GM12878 (cell line): ENCODE results near the gene GLYAT. TPM values are rescaled to one million over a fixed set of nuclear protein-coding genes. Genes with fewer than 3 reads are reported as not detected.

Experiments
- ATAC-seq: fragments of 200-7000 bp; cut with Tn5 transposase; 3 replicates; pipeline ENCODE4 v1.9.1; 2020; ENCODE audit warnings: mild to moderate bottlenecking, moderate library complexity
- BruUV-seq: library from RNA; stranded (reverse); fragments of 400-500 nt; replicated peaks from 2 replicates; lab custom pipeline; 2021; lab: Mats Ljungman, UMichigan
- CTCF ChIA-PET: fragments of 300-600 bp; sonication (Branson Sonifier 250); formaldehyde crosslinking; extraction: SDS; loops from one replicate; lab custom pipeline; 2021; ENCODE audit warnings: inconsistent platforms; lab: Yijun Ruan, JAX
- POLR2A ChIA-PET: fragments of 350-600 bp; formaldehyde crosslinking; extraction: SDS; loops from one replicate; lab custom pipeline; 2021; ENCODE audit warnings: inconsistent platforms; lab: Charles Lee
- RAD21 ChIA-PET: fragments of 300-600 bp; sonication (Branson Sonifier 250); formaldehyde crosslinking; loops from one replicate; lab custom pipeline; 2023; ENCODE audit warnings: antibody characterized with exemption; ENCODE audit not compliant: unreplicated experiment; lab: Charles Lee
- SMC1A ChIA-PET: fragments of 300-600 bp; sonication (Branson Sonifier 250); formaldehyde crosslinking; loops from one replicate; lab custom pipeline; 2023; ENCODE audit not compliant: unreplicated experiment, uncharacterized antibody; lab: Charles Lee
- DNase-seq: peaks from one replicate; pipeline ENCODE4 v3.0.0-alpha.2; 2011; ENCODE audit warnings: low read depth, low spot score
- FAIRE-seq: peaks from 3 replicates; lab custom pipeline; 2011; peaks lifted over from hg19 to GRCh38; lab: Jason Lieb, UNC
- H2AFZ ChIP-seq: 2 replicates; pipeline ENCODE4 v1.6.0; 2011; ENCODE audit warnings: low read depth, low read length, control low read depth; ENCODE audit not compliant: control insufficient read depth
- H3K27ac ChIP-seq: 2 replicates; pipeline ENCODE4 v1.5.1; 2011; ENCODE audit warnings: control low read depth; ENCODE audit not compliant: control insufficient read depth, insufficient read depth
- H3K27me3 ChIP-seq, 2 experiments: replicated peaks in 1 of 2; 2 replicates each; pipeline versions ENCODE4 v1.6.0 to v1.6.1; 2011; ENCODE audit warnings: low read length in 1 of 2; ENCODE audit not compliant: control insufficient read depth in 2 of 2, insufficient read depth in 2 of 2
- H3K36me3 ChIP-seq, 2 experiments: 2 replicates each; pipeline ENCODE4 v1.5.1; 2011; ENCODE audit warnings: low read length in 1 of 2; ENCODE audit not compliant: control insufficient read depth in 2 of 2, insufficient read depth in 2 of 2
- H3K4me1 ChIP-seq: 2 replicates; pipeline ENCODE4 v1.6.1; 2011; ENCODE audit warnings: mild to moderate bottlenecking, low read length, moderate library complexity, mixed read lengths; ENCODE audit not compliant: control insufficient read depth, insufficient read depth
- H3K4me2 ChIP-seq: 2 replicates; pipeline ENCODE4 v1.6.0; 2011; ENCODE audit warnings: control low read depth; ENCODE audit not compliant: control insufficient read depth, insufficient read depth
- H3K4me3 ChIP-seq: fragments of 200-600 bp; sonication (generic); 2 replicates; pipeline ENCODE4 v1.5.1; 2016
- H3K79me2 ChIP-seq: 2 replicates; pipeline ENCODE4 v1.6.0; 2011; ENCODE audit warnings: low read length; ENCODE audit not compliant: control insufficient read depth, insufficient read depth
- H3K9ac ChIP-seq: 2 replicates; pipeline ENCODE4 v1.8.0; 2011; ENCODE audit warnings: low read length, control low read depth, mixed read lengths; ENCODE audit not compliant: control insufficient read depth, insufficient read depth
- H3K9me3 ChIP-seq: replicated peaks from 3 replicates; pipeline ENCODE4 v1.5.1; 2011; ENCODE audit warnings: mild to moderate bottlenecking, low read length; ENCODE audit not compliant: control insufficient read depth, insufficient read depth
- H4K20me1 ChIP-seq: 2 replicates; pipeline ENCODE4 v1.6.0; 2011; ENCODE audit not compliant: control insufficient read depth, insufficient read depth
- HDAC6 ChIP-seq: fragments of 200-600 bp; sonication (generic); IDR thresholded peaks from one replicate; pipeline ENCODE4 v1.8.0; 2017; ENCODE audit warnings: antibody characterized with exemption; ENCODE audit not compliant: unreplicated experiment
- MEF2A ChIP-seq: IDR thresholded peaks from 2 replicates; pipeline ENCODE4 v1.6.1; 2011; ENCODE audit warnings: low read depth, mild to moderate bottlenecking, low read length, moderate library complexity; ENCODE audit not compliant: insufficient read depth
- NKRF ChIP-seq: fragments of 450-650 bp; conservative IDR thresholded peaks from 2 replicates; pipeline ENCODE4 v1.6.1; 2017; ENCODE audit warnings: mild to moderate bottlenecking, moderate library complexity
- PKNOX1 ChIP-seq: fragments of 450-650 bp; IDR thresholded peaks from 2 replicates; pipeline ENCODE4 v1.6.1; 2016; ENCODE audit warnings: mild to moderate bottlenecking
- RAD51 ChIP-seq: fragments of 450-650 bp; IDR thresholded peaks from 2 replicates; pipeline ENCODE4 v1.6.1; 2016; ENCODE audit warnings: moderate library complexity, mild to moderate bottlenecking, inconsistent platforms
- TBL1XR1 ChIP-seq: IDR thresholded peaks from 2 replicates; pipeline ENCODE4 v1.6.1; 2012; ENCODE audit warnings: low read depth, low read length, improper control_type of control experiment
- TCF3 ChIP-seq: IDR thresholded peaks from 2 replicates; pipeline ENCODE4 v1.6.1; 2012; ENCODE audit warnings: low read depth, mild to moderate bottlenecking, low read length, borderline replicate concordance; ENCODE audit not compliant: insufficient read depth
- ZSCAN29 ChIP-seq: fragments of 450-650 bp; IDR thresholded peaks from 2 replicates; pipeline ENCODE4 v1.6.1; 2017; ENCODE audit warnings: mild to moderate bottlenecking, moderate library complexity
- WGBS: methylation state at CpG from one replicate; pipeline ENCODE4 v1.1.6; 2016; ENCODE audit warnings: low lambda C conversion rate; ENCODE audit not compliant: insufficient replicate concordance, insufficient coverage; ENCODE audit errors: missing lambda C conversion rate; 5-methylcytosine and 5-hydroxymethylcytosine counted together
- in situ Hi-C: fragments of 300-500 bp; cut with MboI; formaldehyde crosslinking; loops from 9 replicates; pipeline ENCODE4 v1.14.3; 2018; ENCODE audit warnings: mixed read lengths
- intact Hi-C: fragments of 100-400 bp; cut with micrococcal nuclease; formaldehyde crosslinking; loops from one replicate; pipeline ENCODE4 v1.14.2; 2022; ENCODE audit not compliant: unreplicated experiment
- polyA plus RNA-seq, 11 experiments: library from polyadenylated mRNA; depleted of rRNA in 4 of 11; unstranded in 6 of 11; stranded (reverse) in 5 of 11; fragments of >200 nt; fragmentation: Nextera tagmentation in 4 of 11; fragmentation: Illumina TruSeq in 1 of 11; extraction: Ambion mirVana in 4 of 11; extraction: Trizol in 1 of 11; gene quantifications; 1 replicate in 1 of 11; 2 replicates in 10 of 11; pipeline versions ENCODE4 v1.2.1 to v1.2.3, GENCODE V29; 2011 to 2016; ENCODE audit warnings: inconsistent platforms in 2 of 11, missing spikeins in 2 of 11, low read depth in 1 of 11
- total RNA-seq, 4 experiments: library from RNA; depleted of rRNA in 3 of 4; stranded (reverse); fragments of >200 nt in 3 of 4; fragmentation: Illumina TruSeq in 1 of 4; extraction: Trizol in 1 of 4; gene quantifications; 2 replicates each; pipeline versions ENCODE4 v1.2.1 to v1.2.3, GENCODE V29; 2013 to 2021

GLYAT gene
- total and polyA plus RNA-seq, 10 of the 15 experiments (the other 5 are each of a cell fraction or from before 2014, with no cell fraction given) = 0.18 TPM; not detected in 9

GRCh38 chr11:58773337-58773736 is 41.6 kb upstream of the GLYAT start:
- H3K9me3 ChIP-seq = no peaks in the 10 kb centered on the region
- FAIRE-seq (no peak), ATAC-seq (no peak), DNase-seq (no peak)
- H3K4me1 ChIP-seq = no peaks in the 10 kb centered on the region
- ChIA-PET CTCF (interaction anchor here (1.5 kb wide), 1 partner anchor 46 kb away, joined by 3 read pairs; no protein-coding TSS in a partner anchor), RAD21 (no interaction called here), SMC1A (interaction anchor here (1.5 to 2.2 kb wide), 3 partner anchors 15 to 121 kb away, joined by 3 to 7 read pairs (median 3); no protein-coding TSS in a partner anchor), POLR2A (no interaction called here)
- 47% methylated on average over 3 of the region's 3 CpGs for WGBS
- H3K4me3 ChIP-seq = no peak overlapping the region
- no peak overlapping the region for H3K9ac ChIP-seq
- no TSS peak for BruUV-seq
- H3K36me3 ChIP-seq = no peaks in the 10 kb centered on the region
- in situ Hi-C loops (no loop called here), intact Hi-C loops (no loop called here)
- no peak overlapping the region for H3K4me2 ChIP-seq
- H2AFZ ChIP-seq = no peak overlapping the region
- no peaks in the 10 kb centered on the region for H4K20me1 ChIP-seq
- no peaks in the 10 kb centered on the region for H3K79me2 ChIP-seq
- H3K27me3 ChIP-seq = no peaks in the 10 kb centered on the region
- no peak overlapping the region for H3K27ac ChIP-seq
- TF ChIP-seq RAD51 = no peak
- no peak for TF ChIP-seq NKRF
- TF ChIP-seq ZSCAN29 = no peak
- no peak for TF ChIP-seq HDAC6
- TF ChIP-seq TCF3 = no peak
- no peak for TF ChIP-seq PKNOX1
- TF ChIP-seq MEF2A = no peak
- TF ChIP-seq TBL1XR1 = no peak
